GM12878 (cell line): ENCODE results near the gene GRK1. TPM values are rescaled to one million over a fixed set of nuclear protein-coding genes. Genes with fewer than 3 reads are reported as not detected.
A peak's percentile ranks its signal among the peaks of the same experiment; 100 is the strongest.

Source experiments
- ATAC-seq: fragments of 200-7000 bp; cut with Tn5 transposase; 3 replicates; pipeline ENCODE4 v1.9.1; 2020; ENCODE audit warnings: mild to moderate bottlenecking, moderate library complexity
- BruUV-seq: library from RNA; stranded (reverse); fragments of 400-500 nt; replicated peaks from 2 replicates; lab custom pipeline; 2021; lab: Mats Ljungman, UMichigan
- CTCF ChIA-PET: fragments of 300-600 bp; sonication (Branson Sonifier 250); formaldehyde crosslinking; extraction: SDS; loops from one replicate; lab custom pipeline; 2021; ENCODE audit warnings: inconsistent platforms; lab: Yijun Ruan, JAX
- POLR2A ChIA-PET: fragments of 350-600 bp; formaldehyde crosslinking; extraction: SDS; loops from one replicate; lab custom pipeline; 2021; ENCODE audit warnings: inconsistent platforms; lab: Charles Lee
- RAD21 ChIA-PET: fragments of 300-600 bp; sonication (Branson Sonifier 250); formaldehyde crosslinking; loops from one replicate; lab custom pipeline; 2023; ENCODE audit warnings: antibody characterized with exemption; ENCODE audit not compliant: unreplicated experiment; lab: Charles Lee
- SMC1A ChIA-PET: fragments of 300-600 bp; sonication (Branson Sonifier 250); formaldehyde crosslinking; loops from one replicate; lab custom pipeline; 2023; ENCODE audit not compliant: unreplicated experiment, uncharacterized antibody; lab: Charles Lee
- DNase-seq: peaks from one replicate; pipeline ENCODE4 v3.0.0-alpha.2; 2011; ENCODE audit warnings: low read depth, low spot score
- FAIRE-seq: peaks from 3 replicates; lab custom pipeline; 2011; peaks lifted over from hg19 to GRCh38; lab: Jason Lieb, UNC
- H2AFZ ChIP-seq: 2 replicates; pipeline ENCODE4 v1.6.0; 2011; ENCODE audit warnings: low read depth, low read length, control low read depth; ENCODE audit not compliant: control insufficient read depth
- H3K27ac ChIP-seq: 2 replicates; pipeline ENCODE4 v1.5.1; 2011; ENCODE audit warnings: control low read depth; ENCODE audit not compliant: control insufficient read depth, insufficient read depth
- H3K27me3 ChIP-seq, 2 experiments: replicated peaks in 1 of 2; 2 replicates each; pipeline versions ENCODE4 v1.6.0 to v1.6.1; 2011; ENCODE audit warnings: low read length in 1 of 2; ENCODE audit not compliant: control insufficient read depth in 2 of 2, insufficient read depth in 2 of 2
- H3K36me3 ChIP-seq, 2 experiments: 2 replicates each; pipeline ENCODE4 v1.5.1; 2011; ENCODE audit warnings: low read length in 1 of 2; ENCODE audit not compliant: control insufficient read depth in 2 of 2, insufficient read depth in 2 of 2
- H3K4me1 ChIP-seq: 2 replicates; pipeline ENCODE4 v1.6.1; 2011; ENCODE audit warnings: mild to moderate bottlenecking, low read length, moderate library complexity, mixed read lengths; ENCODE audit not compliant: control insufficient read depth, insufficient read depth
- H3K4me2 ChIP-seq: 2 replicates; pipeline ENCODE4 v1.6.0; 2011; ENCODE audit warnings: control low read depth; ENCODE audit not compliant: control insufficient read depth, insufficient read depth
- H3K4me3 ChIP-seq: fragments of 200-600 bp; sonication (generic); 2 replicates; pipeline ENCODE4 v1.5.1; 2016
- H3K79me2 ChIP-seq: 2 replicates; pipeline ENCODE4 v1.6.0; 2011; ENCODE audit warnings: low read length; ENCODE audit not compliant: control insufficient read depth, insufficient read depth
- H3K9ac ChIP-seq: 2 replicates; pipeline ENCODE4 v1.8.0; 2011; ENCODE audit warnings: low read length, control low read depth, mixed read lengths; ENCODE audit not compliant: control insufficient read depth, insufficient read depth
- H3K9me3 ChIP-seq: replicated peaks from 3 replicates; pipeline ENCODE4 v1.5.1; 2011; ENCODE audit warnings: mild to moderate bottlenecking, low read length; ENCODE audit not compliant: control insufficient read depth, insufficient read depth
- H4K20me1 ChIP-seq: 2 replicates; pipeline ENCODE4 v1.6.0; 2011; ENCODE audit not compliant: control insufficient read depth, insufficient read depth
- ATF2 ChIP-seq: IDR thresholded peaks from 2 replicates; pipeline ENCODE4 v1.6.1; 2012; ENCODE audit warnings: low read length, inconsistent platforms
- BACH1 ChIP-seq: fragments of 450-650 bp; IDR thresholded peaks from 2 replicates; pipeline ENCODE4 v1.6.1; 2017; ENCODE audit warnings: mild to moderate bottlenecking, borderline replicate concordance
- BHLHE40 ChIP-seq, 2 experiments: fragments of 450-650 bp in 1 of 2; IDR thresholded peaks; 2 replicates each; pipeline ENCODE4 v1.6.1; 2011 to 2017; ENCODE audit warnings: low read depth in 2 of 2, borderline replicate concordance in 1 of 2, improper control_type of control experiment in 1 of 2, low read length in 1 of 2, mild to moderate bottlenecking in 1 of 2
- CHD2 ChIP-seq: IDR thresholded peaks from 2 replicates; pipeline ENCODE4 v1.6.1; 2011; ENCODE audit warnings: low read depth, low read length, improper control_type of control experiment, borderline replicate concordance
- CTCF ChIP-seq, 3 experiments: IDR thresholded peaks in 2 of 3; conservative IDR thresholded peaks in 1 of 3; 2 replicates each; pipeline ENCODE4 v1.5.1; 2011; ENCODE audit warnings: low read depth in 3 of 3, low read length in 3 of 3, mild to moderate bottlenecking in 3 of 3, control low read depth in 2 of 3, moderate library complexity in 2 of 3, inconsistent platforms in 1 of 3, mixed read lengths in 1 of 3; ENCODE audit not compliant: control insufficient read depth in 2 of 3, insufficient read depth in 1 of 3; ENCODE audit errors: extremely low read depth in 1 of 3
- DPF2 ChIP-seq: fragments of 450-650 bp; IDR thresholded peaks from 2 replicates; pipeline ENCODE4 v1.6.1; 2017; ENCODE audit warnings: mild to moderate bottlenecking
- E4F1 ChIP-seq: fragments of 450-650 bp; IDR thresholded peaks from 2 replicates; pipeline ENCODE4 v1.6.1; 2018; ENCODE audit warnings: borderline replicate concordance, mild to moderate bottlenecking; ENCODE audit not compliant: partially characterized antibody
- EGR1 ChIP-seq, 2 experiments: IDR thresholded peaks; 1 replicate in 1 of 2; 2 replicates in 1 of 2; pipeline ENCODE4 v1.6.1; 2011 to 2012; ENCODE audit warnings: low read depth in 2 of 2, low read length in 2 of 2, borderline replicate concordance in 1 of 2, mild to moderate bottlenecking in 1 of 2, moderate library complexity in 1 of 2
- EZH2 ChIP-seq: IDR thresholded peaks from 2 replicates; pipeline ENCODE4 v1.6.1; 2012; ENCODE audit warnings: low read depth, mild to moderate bottlenecking, control low read depth, inconsistent platforms, low read length, borderline replicate concordance; ENCODE audit not compliant: control insufficient read depth
- GATAD2B ChIP-seq: fragments of 450-650 bp; conservative IDR thresholded peaks from 2 replicates; pipeline ENCODE4 v1.6.1; 2017; ENCODE audit warnings: low read depth, mild to moderate bottlenecking, moderate library complexity
- NR2F1 ChIP-seq: fragments of 450-650 bp; conservative IDR thresholded peaks from 2 replicates; pipeline ENCODE4 v1.6.1; 2017; ENCODE audit warnings: mild to moderate bottlenecking
- POLR2A ChIP-seq: IDR thresholded peaks from 2 replicates; pipeline ENCODE4 v1.6.1; 2011; ENCODE audit warnings: low read depth, mild to moderate bottlenecking, low read length
- RAD21 ChIP-seq: IDR thresholded peaks from 2 replicates; pipeline ENCODE4 v1.6.1; 2011; ENCODE audit warnings: mild to moderate bottlenecking, low read depth, low read length, moderate library complexity; ENCODE audit not compliant: insufficient read depth
- RUNX3 ChIP-seq: IDR thresholded peaks from 2 replicates; pipeline ENCODE4 v1.6.1; 2012; ENCODE audit warnings: low read length, inconsistent platforms
- SMC3 ChIP-seq: IDR thresholded peaks from 2 replicates; pipeline ENCODE4 v1.6.1; 2011; ENCODE audit warnings: low read length, improper control_type of control experiment, borderline replicate concordance
- SP1 ChIP-seq: IDR thresholded peaks from one replicate; pipeline ENCODE4 v1.6.1; 2011; ENCODE audit warnings: low read depth, low read length
- TARDBP ChIP-seq: IDR thresholded peaks from 2 replicates; pipeline ENCODE4 v1.6.1; 2016; ENCODE audit warnings: borderline replicate concordance
- WGBS: methylation state at CpG from one replicate; pipeline ENCODE4 v1.1.6; 2016; ENCODE audit warnings: low lambda C conversion rate; ENCODE audit not compliant: insufficient replicate concordance, insufficient coverage; ENCODE audit errors: missing lambda C conversion rate; 5-methylcytosine and 5-hydroxymethylcytosine counted together
- in situ Hi-C: fragments of 300-500 bp; cut with MboI; formaldehyde crosslinking; loops from 9 replicates; pipeline ENCODE4 v1.14.3; 2018; ENCODE audit warnings: mixed read lengths
- intact Hi-C: fragments of 100-400 bp; cut with micrococcal nuclease; formaldehyde crosslinking; loops from one replicate; pipeline ENCODE4 v1.14.2; 2022; ENCODE audit not compliant: unreplicated experiment
- polyA plus RNA-seq, 11 experiments: library from polyadenylated mRNA; depleted of rRNA in 4 of 11; unstranded in 6 of 11; stranded (reverse) in 5 of 11; fragments of >200 nt; fragmentation: Nextera tagmentation in 4 of 11; fragmentation: Illumina TruSeq in 1 of 11; extraction: Ambion mirVana in 4 of 11; extraction: Trizol in 1 of 11; gene quantifications; 1 replicate in 1 of 11; 2 replicates in 10 of 11; pipeline versions ENCODE4 v1.2.1 to v1.2.3, GENCODE V29; 2011 to 2016; ENCODE audit warnings: inconsistent platforms in 2 of 11, missing spikeins in 2 of 11, low read depth in 1 of 11
- total RNA-seq, 4 experiments: library from RNA; depleted of rRNA in 3 of 4; stranded (reverse); fragments of >200 nt in 3 of 4; fragmentation: Illumina TruSeq in 1 of 4; extraction: Trizol in 1 of 4; gene quantifications; 2 replicates each; pipeline versions ENCODE4 v1.2.1 to v1.2.3, GENCODE V29; 2013 to 2021

The GRK1 gene
- total and polyA plus RNA-seq, 10 of the 15 experiments (the other 5 are each of a cell fraction or from before 2014, with no cell fraction given): under 0.01 to 0.04 TPM; not detected in 8

DNA sequence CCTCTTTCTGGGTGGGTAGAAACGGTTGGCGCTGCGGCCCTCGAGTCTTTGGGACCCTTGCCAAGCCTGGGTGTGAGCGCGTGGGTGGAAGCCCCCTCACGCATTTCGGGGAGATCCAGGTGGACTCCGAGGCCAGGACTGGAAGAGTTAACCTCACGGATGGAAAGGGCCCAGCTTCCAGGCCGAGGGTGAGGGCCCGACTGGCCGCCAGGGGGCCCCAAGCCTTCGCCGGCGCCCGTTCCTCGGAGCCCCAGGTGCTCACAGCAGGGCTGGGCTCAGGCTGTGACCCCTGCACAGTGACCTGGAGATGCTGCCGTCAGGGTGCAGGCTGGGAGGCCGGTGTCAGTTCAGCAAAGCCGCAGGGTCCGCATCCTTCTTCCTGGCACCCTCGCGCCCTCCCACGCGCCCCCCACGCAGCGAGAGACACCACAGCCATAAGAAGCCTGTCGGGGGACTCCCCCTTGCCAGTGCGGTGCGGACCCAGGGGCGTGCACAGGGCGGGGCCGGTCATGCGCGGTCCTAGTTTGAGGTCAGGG lies 57.8 kb downstream of the GRK1 start:
- intact Hi-C loops: no loop called here
- Histone ChIP-seq H3K27ac (no peak overlapping the region), H3K27me3 (no peaks in the 10 kb centered on the region; a peak in 1 of 4 replicates), H3K4me3 (peak overlapping the region; percentile 61; the same call in 1 of the 2 replicates), H2AFZ (peak overlapping the region; percentile 45), H3K4me1 (no peaks in the 10 kb centered on the region), H3K36me3 (no peaks in the 10 kb centered on the region), H4K20me1 (no peaks in the 10 kb centered on the region), H3K79me2 (no peaks in the 10 kb centered on the region), H3K4me2 (peak overlapping the region; percentile 74), H3K9ac (no peak overlapping the region), H3K9me3 (no peaks in the 10 kb centered on the region; the same call in 2 of the 3 replicates)
- no TSS peak for BruUV-seq
- ChIA-PET CTCF (interaction anchor here (0.6 to 1.2 kb wide), 5 partner anchors 64 to 503 kb away, joined by 3 to 5 read pairs (median 4); no protein-coding TSS in a partner anchor), RAD21 (no interaction called here), SMC1A (no interaction called here), POLR2A (no interaction called here)
- in situ Hi-C loops: no loop called here
- FAIRE-seq: peak; percentile 81
- 10% methylated on average over 34 of the region's 36 CpGs for WGBS
- DNase-seq: peak; percentile 12
- peak; percentile 99 for ATAC-seq
- TF ChIP-seq RAD21 (peak; percentile 58), BHLHE40 (IDR thresholded peaks at IDR 0.05; ENCODE audit: borderline replicate concordance in 1 of 2, low read depth in 2 of 2, low read length in 1 of 2) (peak in 1 of 2 experiments; percentile 57; a peak in 2 of 4 replicates), GATAD2B (0 out of 2 replicates have a peak, but pooled peaks have one; percentile 27), NR2F1 (peak; percentile 90), EZH2 (no peak), BACH1 (no peak), TARDBP (peak; percentile 65; the same call in 1 of the 2 replicates), ATF2 (no peak), POLR2A (no peak), SP1 (peak; percentile 78), RUNX3 (peak; percentile 23; the same call in 1 of the 2 replicates), CHD2 (no peak), DPF2 (0 out of 2 replicates have a peak, but pooled peaks have one; percentile 41), CTCF (IDR thresholded peaks at IDR 0.05 in 2 of 3, conservative IDR thresholded peaks at IDR 0.05 in 1 of 3; ENCODE audit: control insufficient read depth in 2 of 3, extremely low read depth in 1 of 3, insufficient read depth in 1 of 3, low read depth in 3 of 3, low read length in 3 of 3) (peak; percentile 64 to 86 (median 76)), SMC3 (peak; percentile 67), EGR1 (IDR thresholded peaks at IDR 0.05; ENCODE audit: borderline replicate concordance in 1 of 2, low read depth in 2 of 2, low read length in 2 of 2) (peak in 1 of 2 experiments; percentile 79; a peak in 2 of 3 replicates), E4F1 (no peak)
